Smooth muscle cell (in vitro differentiated cells): ENCODE data around the gene MRPL23. TPM values are rescaled to one million over a fixed set of nuclear protein-coding genes. Genes with fewer than 3 reads are reported as not detected.

ENCODE experiments used
- DNase-seq: peaks from one replicate; lab custom pipeline; 2025; ENCODE audit not compliant: unreplicated experiment; lab: John Stamatoyannopoulos, UW
- H2AFZ ChIP-seq: fragments of 200-600 bp; sonication (generic); 2 replicates; pipeline ENCODE4 v1.6.0; 2016; ENCODE audit warnings: antibody characterized with exemption, low read depth, mild to moderate bottlenecking
- H3F3A ChIP-seq: fragments of 200-600 bp; sonication (generic); 2 replicates; pipeline ENCODE4 v1.6.0; 2017; ENCODE audit warnings: antibody characterized with exemption, low read depth
- H3K27ac ChIP-seq: fragments of 200-600 bp; sonication (generic); 2 replicates; pipeline ENCODE4 v1.5.1; 2016; ENCODE audit warnings: low read depth, mild to moderate bottlenecking
- H3K27me3 ChIP-seq: fragments of 200-600 bp; sonication (generic); 2 replicates; pipeline ENCODE4 v1.6.1; 2016; ENCODE audit warnings: low read depth, mild to moderate bottlenecking
- H3K36me3 ChIP-seq: fragments of 200-600 bp; sonication (generic); 2 replicates; pipeline ENCODE4 v1.5.1; 2016; ENCODE audit warnings: low read depth
- H3K4me1 ChIP-seq: fragments of 200-600 bp; sonication (generic); 2 replicates; pipeline ENCODE4 v1.5.1; 2016; ENCODE audit warnings: low read depth
- H3K4me2 ChIP-seq: fragments of 200-600 bp; sonication (generic); 2 replicates; pipeline ENCODE4 v1.6.0; 2016; ENCODE audit warnings: mild to moderate bottlenecking
- H3K4me3 ChIP-seq: fragments of 200-600 bp; sonication (generic); 2 replicates; pipeline ENCODE4 v1.5.1; 2016; ENCODE audit warnings: mild to moderate bottlenecking
- H3K79me2 ChIP-seq: fragments of 200-600 bp; sonication (generic); 2 replicates; pipeline ENCODE4 v1.6.0; 2016; ENCODE audit warnings: low read depth, mild to moderate bottlenecking
- H3K9ac ChIP-seq: fragments of 200-600 bp; sonication (generic); 2 replicates; pipeline ENCODE4 v1.6.0; 2016; ENCODE audit warnings: low read depth
- H3K9me3 ChIP-seq: fragments of 200-600 bp; sonication (generic); replicated peaks from 2 replicates; pipeline ENCODE4 v1.5.1; 2016; ENCODE audit warnings: low read depth
- H4K20me1 ChIP-seq: fragments of 200-600 bp; sonication (generic); 2 replicates; pipeline ENCODE4 v1.6.0; 2016; ENCODE audit warnings: low read depth
- CTCF ChIP-seq: fragments of 200-600 bp; sonication (generic); IDR thresholded peaks from 2 replicates; pipeline ENCODE4 v1.5.1; 2017; ENCODE audit warnings: borderline replicate concordance, mild to moderate bottlenecking, antibody characterized with exemption; ENCODE audit not compliant: insufficient read depth, poor library complexity, severe bottlenecking
- WGBS: methylation state at CpG from one replicate; pipeline ENCODE4 v1.1.7; 2016; ENCODE audit warnings: low lambda C conversion rate; 5-methylcytosine and 5-hydroxymethylcytosine counted together
- polyA plus RNA-seq: library from polyadenylated mRNA; unstranded; fragments of >200 nt; fragmentation: Nextera tagmentation; extraction: Ambion mirVana; gene quantifications from 2 replicates; pipeline ENCODE4 v1.2.1, GENCODE V29; 2016
- total RNA-seq: library from RNA; depleted of rRNA; stranded (reverse); fragments of >200 nt; gene quantifications from 2 replicates; pipeline ENCODE4 v1.2.3, GENCODE V29; 2014

The MRPL23 gene
- total and polyA plus RNA-seq, 2 experiments from 2014 or later = 38.8 to 51.6 TPM

DNA sequence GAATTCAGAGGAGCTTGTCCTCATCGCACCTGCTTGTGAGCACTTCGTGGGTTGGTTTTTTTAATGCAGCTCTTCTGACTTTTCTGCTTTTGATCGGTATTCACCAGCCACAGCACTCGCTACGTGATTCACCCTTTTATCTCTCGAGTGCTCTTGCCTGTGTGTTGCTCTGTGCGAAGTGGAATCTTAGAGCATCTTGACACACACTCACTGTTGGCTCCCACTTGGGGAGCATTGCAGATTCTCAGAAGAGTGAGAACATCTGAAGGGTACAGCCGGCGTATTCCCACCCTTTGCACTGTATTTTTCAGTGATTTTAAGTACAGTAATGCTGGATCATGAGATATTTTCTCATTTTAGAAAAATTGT, 16.7 kb upstream of the MRPL23 start:
- no peak overlapping the region for H3K4me3 ChIP-seq
- H3K4me1 ChIP-seq = peaks cover 7% of the 10 kb centered on the region
- no peak for DNase-seq
- H3K27me3 ChIP-seq = no peaks in the 10 kb centered on the region
- no peak overlapping the region for H2AFZ ChIP-seq
- no peaks in the 10 kb centered on the region for H3K79me2 ChIP-seq
- no peaks in the 10 kb centered on the region for H3K36me3 ChIP-seq
- H3K9ac ChIP-seq = no peak overlapping the region
- H3F3A ChIP-seq = no peaks in the 10 kb centered on the region
- no peak overlapping the region for H3K4me2 ChIP-seq
- 55% methylated on average over 9 of the region's 9 CpGs for WGBS
- TF ChIP-seq CTCF = no peak
- H3K9me3 ChIP-seq = no peaks in the 10 kb centered on the region
- H3K27ac ChIP-seq = no peak overlapping the region
- H4K20me1 ChIP-seq = no peaks in the 10 kb centered on the region

GRCh38 chr11:1931341-1932104, 15.6 kb upstream of the MRPL23 start:
- Histone ChIP-seq H3K27me3 (no peaks in the 10 kb centered on the region), H3K79me2 (no peaks in the 10 kb centered on the region), H3K4me3 (no peak overlapping the region), H3K36me3 (no peaks in the 10 kb centered on the region), H3F3A (no peaks in the 10 kb centered on the region), H3K27ac (no peak overlapping the region), H3K9me3 (no peaks in the 10 kb centered on the region), H3K4me2 (no peak overlapping the region), H2AFZ (no peak overlapping the region), H3K9ac (no peak overlapping the region), H3K4me1 (peaks cover 7% of the 10 kb centered on the region), H4K20me1 (no peaks in the 10 kb centered on the region)
- TF ChIP-seq CTCF = no peak
- no peak for DNase-seq
- 81% methylated on average over 18 of the region's 18 CpGs for WGBS

DNA sequence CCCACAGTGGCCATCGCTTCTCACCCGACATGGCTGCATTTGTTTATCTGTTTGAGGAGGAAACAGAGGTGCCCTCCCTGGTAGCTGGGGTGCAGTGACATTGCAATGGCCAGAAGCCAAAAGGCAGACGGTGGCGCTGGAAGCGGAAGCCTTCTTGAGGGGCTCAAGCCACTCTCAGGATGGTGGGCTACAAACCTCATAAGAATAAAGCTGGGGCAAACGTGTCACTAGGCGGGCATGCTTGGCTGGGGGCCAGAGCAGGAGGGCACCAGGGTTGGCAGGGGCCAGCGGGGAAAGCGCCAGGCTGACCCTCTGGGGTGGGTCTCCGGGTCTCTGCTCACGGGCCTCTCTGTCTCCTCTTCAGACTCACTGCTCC, 15.0 kb upstream of the MRPL23 start:
- Histone ChIP-seq H3K9me3 (no peaks in the 10 kb centered on the region), H3K9ac (no peak overlapping the region), H3K4me1 (peaks cover 6% of the 10 kb centered on the region), H3K79me2 (no peaks in the 10 kb centered on the region), H4K20me1 (no peaks in the 10 kb centered on the region), H3K36me3 (no peaks in the 10 kb centered on the region), H3K27ac (no peak overlapping the region), H3K4me3 (no peak overlapping the region), H3F3A (no peaks in the 10 kb centered on the region), H3K4me2 (no peak overlapping the region), H2AFZ (no peak overlapping the region), H3K27me3 (no peaks in the 10 kb centered on the region)
- WGBS = 95% methylated on average over 11 of the region's 11 CpGs
- no peak for TF ChIP-seq CTCF
- no peak for DNase-seq

- H3K4me2 ChIP-seq = no peak overlapping the region
Observed at GRCh38 chr11:1932681-1933080, 14.5 kb upstream of the MRPL23 start.

More at GRCh38 chr11:1932681-1933080, 14.5 kb upstream of the MRPL23 start:
- H3K9me3 ChIP-seq = no peaks in the 10 kb centered on the region
- WGBS = 100% methylated on average over 4 of the region's 4 CpGs
- no peak for DNase-seq
- no peaks in the 10 kb centered on the region for H3K79me2 ChIP-seq
- H3K4me3 ChIP-seq = no peak overlapping the region
- H2AFZ ChIP-seq = no peak overlapping the region
- TF ChIP-seq CTCF = no peak
- no peaks in the 10 kb centered on the region for H3F3A ChIP-seq
- no peaks in the 10 kb centered on the region for H3K4me1 ChIP-seq
- H3K27ac ChIP-seq = no peak overlapping the region
- no peaks in the 10 kb centered on the region for H3K36me3 ChIP-seq
- H3K27me3 ChIP-seq = no peaks in the 10 kb centered on the region
- no peak overlapping the region for H3K9ac ChIP-seq
- no peaks in the 10 kb centered on the region for H4K20me1 ChIP-seq
